Transverse colon (tissue), 4 donors: ENCODE results near the gene PRODH2. TPM values are rescaled to one million over a fixed set of nuclear protein-coding genes. Genes with fewer than 3 reads are reported as not detected.

Experiments used
- DNase-seq: peaks from one replicate; pipeline ENCODE4 v3.0.0-alpha.2; 2019
- H3K27ac ChIP-seq, 4 donors: fragments of 200-600 bp; sonication (generic); 2 replicates each; pipeline ENCODE4 v1.5.1; 2016 to 2018; ENCODE audit warnings: inconsistent platforms in 4 of 4
- H3K27me3 ChIP-seq: fragments of 200-600 bp; sonication (generic); 2 replicates; pipeline ENCODE4 v1.5.1; 2017; ENCODE audit warnings: inconsistent platforms
- H3K36me3 ChIP-seq, 4 donors: fragments of 200-600 bp; sonication (generic); 2 replicates each; pipeline ENCODE4 v1.5.1; 2017 to 2019; ENCODE audit warnings: inconsistent platforms in 4 of 4
- H3K4me1 ChIP-seq, 4 donors: fragments of 200-600 bp; sonication (generic); 2 replicates each; pipeline ENCODE4 v1.5.1; 2017 to 2020; ENCODE audit warnings: inconsistent platforms in 4 of 4
- H3K4me3 ChIP-seq, 4 donors: fragments of 200-600 bp; sonication (generic); 1 replicate in 1 of 4; 2 replicates in 3 of 4; pipeline versions ENCODE4 v1.5.1 to v1.6.1; 2017 to 2019; ENCODE audit warnings: inconsistent platforms in 4 of 4
- H3K9me3 ChIP-seq, 2 donors: fragments of 200-600 bp; sonication (generic); 2 replicates each; pipeline ENCODE4 v1.5.1; 2017 to 2019; ENCODE audit warnings: inconsistent platforms in 2 of 2
- EP300 ChIP-seq: sonication (generic); formaldehyde crosslinking; IDR thresholded peaks from one replicate; pipeline ENCODE4 v1.6.1; 2017; ENCODE audit warnings: antibody characterized with exemption, low read depth
- POLR2A ChIP-seq: fragments of 450-650 bp; IDR thresholded peaks from one replicate; pipeline ENCODE4 v1.6.1; 2016; ENCODE audit warnings: antibody characterized with exemption, mild to moderate bottlenecking, moderate library complexity
- POLR2AphosphoS5 ChIP-seq, 3 donors: sonication (generic); formaldehyde crosslinking; IDR thresholded peaks; one replicate each; pipeline ENCODE4 v1.6.1; 2016; ENCODE audit warnings: antibody characterized with exemption in 3 of 3
- WGBS, 2 donors: methylation state at CpG; one replicate each; pipeline ENCODE4 v1.1.5; 2018; ENCODE audit warnings: low coverage in 1 of 2; 5-methylcytosine and 5-hydroxymethylcytosine counted together
- in situ Hi-C, 4 donors: fragments of 200-750 bp; cut with MboI; loops; one replicate each; pipeline versions ENCODE4 v1.15.0 to v1.15.1; 2017; ENCODE audit warnings: low sequenced_read_pairs in 3 of 4, low pct_ligation_motif_present in 1 of 4, low pct_unique_long_range_greater_than_20kb in 1 of 4
- intact Hi-C: fragments of 100-400 bp; cut with DNase I; formaldehyde crosslinking; loops from one replicate; pipeline ENCODE4 v1.15.1; 2023; ENCODE audit warnings: low total_unique reads
- total RNA-seq, 4 donors: library from RNA; depleted of rRNA; stranded (reverse); fragments of >200 nt; gene quantifications; one replicate each; pipeline ENCODE4 v1.1.0, GENCODE V29; 2016
- TF ChIP-seq, protein P1 (sequence below), 5 experiments: fragments of 200-600 bp in 3 of 5; fragments of 450-650 bp in 2 of 5; sonication (generic) in 3 of 5; IDR thresholded peaks; 1 replicate in 2 of 5; 2 replicates in 3 of 5; pipeline ENCODE4 v1.5.1; 2016 to 2017; ENCODE audit warnings: antibody characterized with exemption in 5 of 5, inconsistent platforms in 3 of 5, mild to moderate bottlenecking in 2 of 5, moderate library complexity in 1 of 5

The PRODH2 gene
- total RNA-seq, 4 donors from 2014 or later, result not detected

DNA sequence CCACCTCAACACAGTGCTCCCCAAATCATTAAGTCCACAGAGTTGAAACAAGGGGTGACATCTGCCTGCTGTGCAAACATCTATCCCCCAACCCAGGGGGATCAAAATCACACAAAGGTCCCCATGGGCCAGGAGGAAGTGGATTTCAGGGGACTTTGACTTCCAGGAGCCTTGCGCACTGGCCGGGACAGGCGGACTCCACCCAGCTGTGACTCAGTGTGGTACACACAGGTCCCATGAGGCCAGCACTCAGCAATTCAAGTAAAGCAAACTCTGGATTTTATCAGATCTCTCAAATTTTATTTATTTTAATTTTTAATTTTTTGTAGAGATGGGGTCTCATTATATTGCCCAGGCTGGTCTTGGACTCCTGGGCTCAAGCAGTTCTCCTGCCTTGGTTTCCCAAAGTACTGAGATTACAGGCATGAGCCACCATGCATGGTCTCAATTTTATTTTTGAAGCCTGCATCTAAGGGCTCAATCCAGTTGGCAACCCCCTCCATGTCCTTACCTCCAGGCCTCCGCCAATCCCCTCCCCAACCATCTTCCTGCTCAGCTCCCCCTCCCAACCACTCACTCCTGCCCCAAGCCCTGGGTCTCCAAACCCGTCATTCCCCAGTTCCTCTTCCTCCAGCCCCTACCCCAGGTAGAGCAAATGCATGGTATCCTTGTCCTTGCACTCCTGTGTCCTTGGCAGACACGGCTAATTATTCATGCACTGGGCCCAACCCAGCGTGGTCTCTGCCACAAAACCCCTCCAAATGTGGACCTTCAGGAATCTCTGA, 19.1 kb downstream of the PRODH2 start:
- Histone ChIP-seq H3K9me3 (no peaks in the 10 kb centered on the region), H3K4me3 (no peak overlapping the region), H3K27me3 (peaks cover 28% of the 10 kb centered on the region), H3K36me3 (no peaks in the 10 kb centered on the region), H3K27ac (no peak overlapping the region), H3K4me1 (no peaks in the 10 kb centered on the region)
- no peak for DNase-seq
- in situ Hi-C loops (no loop called here), intact Hi-C loops (no loop called here)
- no peak for TF ChIP-seq EP300
- no peak for TF ChIP-seq POLR2A
- TF ChIP-seq POLR2AphosphoS5 (IDR thresholded peaks at IDR 0.05), result no peak
- TF ChIP-seq, protein P1, sequence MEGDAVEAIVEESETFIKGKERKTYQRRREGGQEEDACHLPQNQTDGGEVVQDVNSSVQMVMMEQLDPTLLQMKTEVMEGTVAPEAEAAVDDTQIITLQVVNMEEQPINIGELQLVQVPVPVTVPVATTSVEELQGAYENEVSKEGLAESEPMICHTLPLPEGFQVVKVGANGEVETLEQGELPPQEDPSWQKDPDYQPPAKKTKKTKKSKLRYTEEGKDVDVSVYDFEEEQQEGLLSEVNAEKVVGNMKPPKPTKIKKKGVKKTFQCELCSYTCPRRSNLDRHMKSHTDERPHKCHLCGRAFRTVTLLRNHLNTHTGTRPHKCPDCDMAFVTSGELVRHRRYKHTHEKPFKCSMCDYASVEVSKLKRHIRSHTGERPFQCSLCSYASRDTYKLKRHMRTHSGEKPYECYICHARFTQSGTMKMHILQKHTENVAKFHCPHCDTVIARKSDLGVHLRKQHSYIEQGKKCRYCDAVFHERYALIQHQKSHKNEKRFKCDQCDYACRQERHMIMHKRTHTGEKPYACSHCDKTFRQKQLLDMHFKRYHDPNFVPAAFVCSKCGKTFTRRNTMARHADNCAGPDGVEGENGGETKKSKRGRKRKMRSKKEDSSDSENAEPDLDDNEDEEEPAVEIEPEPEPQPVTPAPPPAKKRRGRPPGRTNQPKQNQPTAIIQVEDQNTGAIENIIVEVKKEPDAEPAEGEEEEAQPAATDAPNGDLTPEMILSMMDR (IDR thresholded peaks at IDR 0.05), result no peak
- 67 to 78% methylated on average over 4 to 7 of the region's 7 CpGs for WGBS, 2 donors

DNA sequence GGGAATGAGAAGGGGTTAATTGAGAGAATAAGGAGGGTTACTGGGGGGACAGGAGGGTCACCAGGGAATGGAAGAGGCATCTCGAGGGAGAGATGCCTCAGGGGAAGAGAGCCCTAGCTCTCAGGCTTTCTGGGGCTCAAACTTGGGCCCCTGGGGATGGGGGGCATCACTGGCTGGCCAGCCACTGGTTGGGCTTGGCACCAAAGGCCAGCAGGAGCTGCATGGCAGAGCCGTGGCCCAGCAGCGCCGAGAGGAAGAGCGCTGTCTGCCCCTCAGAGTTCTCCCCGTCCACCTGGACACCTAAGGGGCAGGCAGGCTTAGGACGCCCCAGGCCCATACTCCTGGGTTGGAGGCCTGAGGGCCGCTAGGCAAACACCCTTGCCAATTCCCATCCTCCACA, 19.8 kb downstream of the PRODH2 start:
- peaks cover 21% of the 10 kb centered on the region for H3K27me3 ChIP-seq
- H3K9me3 ChIP-seq, result no peaks in the 10 kb centered on the region
- WGBS, 2 donors, result 57 to 77% methylated on average over 1 to 8 of the region's 8 CpGs
- in situ Hi-C loops (no loop called here), intact Hi-C loops (no loop called here)
- H3K36me3 ChIP-seq, result no peaks in the 10 kb centered on the region
- no peak overlapping the region for H3K27ac ChIP-seq
- DNase-seq, result no peak
- no peak overlapping the region for H3K4me3 ChIP-seq
- TF ChIP-seq EP300, result no peak
- TF ChIP-seq, protein P1 (IDR thresholded peaks at IDR 0.05), result no peak
- no peak for TF ChIP-seq POLR2A
- TF ChIP-seq POLR2AphosphoS5 (IDR thresholded peaks at IDR 0.05), result no peak
- no peaks in the 10 kb centered on the region for H3K4me1 ChIP-seq

DNA sequence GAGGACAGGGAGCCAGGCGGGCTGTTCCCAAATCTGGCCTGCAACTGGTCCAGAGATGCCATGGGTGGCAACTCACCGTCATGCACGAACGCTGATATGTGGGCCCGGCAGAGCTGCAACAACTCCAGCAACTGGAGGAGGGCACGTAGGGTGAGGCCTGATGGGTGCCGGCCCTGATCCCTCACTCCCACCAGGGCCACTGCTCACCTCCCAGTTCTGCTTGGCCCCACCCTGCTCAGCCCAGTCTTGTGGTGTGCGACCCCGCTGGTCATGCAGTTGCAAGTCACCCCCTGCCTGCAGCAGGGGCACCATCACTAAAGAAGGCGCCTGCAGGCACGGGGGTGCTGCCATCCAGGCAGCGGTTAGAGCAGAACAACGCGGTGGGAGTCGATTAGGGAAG, 20.3 kb downstream of the PRODH2 start:
- peaks cover 15% of the 10 kb centered on the region for H3K27me3 ChIP-seq
- no peak for DNase-seq
- TF ChIP-seq, protein P1 (IDR thresholded peaks at IDR 0.05), result no peak
- TF ChIP-seq POLR2AphosphoS5 (IDR thresholded peaks at IDR 0.05) (no peak), EP300 (no peak), POLR2A (no peak)
- no peak overlapping the region for H3K27ac ChIP-seq
- in situ Hi-C loops, result no loop called here
- no peak overlapping the region for H3K4me3 ChIP-seq
- H3K36me3 ChIP-seq, result no peaks in the 10 kb centered on the region
- no peaks in the 10 kb centered on the region for H3K9me3 ChIP-seq
- intact Hi-C loops, result no loop called here
- WGBS, 2 donors, result 90% methylated on average over 14 of the region's 15 CpGs; no CpG with 5 or more reads in 1 of the 2 donors
- H3K4me1 ChIP-seq, result no peaks in the 10 kb centered on the region

DNA sequence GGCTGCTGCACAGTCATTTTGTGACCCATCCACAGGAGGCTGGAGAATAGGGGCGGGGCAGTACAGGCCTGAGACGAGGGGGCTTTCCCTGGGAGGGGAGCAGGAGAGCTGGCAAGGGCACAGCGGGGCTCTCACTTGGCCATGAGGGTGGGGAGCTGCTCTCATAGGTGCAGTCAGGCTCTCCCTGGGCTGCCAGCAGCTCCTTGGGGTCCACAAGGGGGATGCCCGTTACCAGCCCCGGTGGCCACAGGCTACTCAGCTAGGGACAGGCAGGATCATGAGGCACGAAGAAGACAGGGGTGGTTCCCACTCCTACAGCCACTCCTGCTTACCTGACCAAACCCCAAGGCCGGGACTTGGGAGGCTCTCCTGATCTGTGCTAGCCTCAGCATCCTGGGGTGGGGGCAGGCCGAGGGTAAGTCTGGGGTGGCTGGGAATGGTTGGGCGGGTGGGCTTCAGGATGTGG, 20.8 kb downstream of the PRODH2 start:
- intact Hi-C loops (no loop called here), in situ Hi-C loops (no loop called here)
- Histone ChIP-seq H3K4me3 (no peak overlapping the region), H3K27ac (no peak overlapping the region), H3K4me1 (no peaks in the 10 kb centered on the region), H3K36me3 (no peaks in the 10 kb centered on the region), H3K9me3 (no peaks in the 10 kb centered on the region), H3K27me3 (peaks cover 11% of the 10 kb centered on the region)
- no peak for DNase-seq
- TF ChIP-seq, protein P1 (IDR thresholded peaks at IDR 0.05), result no peak
- WGBS, 2 donors, result 85 to 100% methylated on average over 2 to 8 of the region's 9 CpGs
